ENCODE results near the gene CHRDL2.

CHRDL2 gene

DNA sequence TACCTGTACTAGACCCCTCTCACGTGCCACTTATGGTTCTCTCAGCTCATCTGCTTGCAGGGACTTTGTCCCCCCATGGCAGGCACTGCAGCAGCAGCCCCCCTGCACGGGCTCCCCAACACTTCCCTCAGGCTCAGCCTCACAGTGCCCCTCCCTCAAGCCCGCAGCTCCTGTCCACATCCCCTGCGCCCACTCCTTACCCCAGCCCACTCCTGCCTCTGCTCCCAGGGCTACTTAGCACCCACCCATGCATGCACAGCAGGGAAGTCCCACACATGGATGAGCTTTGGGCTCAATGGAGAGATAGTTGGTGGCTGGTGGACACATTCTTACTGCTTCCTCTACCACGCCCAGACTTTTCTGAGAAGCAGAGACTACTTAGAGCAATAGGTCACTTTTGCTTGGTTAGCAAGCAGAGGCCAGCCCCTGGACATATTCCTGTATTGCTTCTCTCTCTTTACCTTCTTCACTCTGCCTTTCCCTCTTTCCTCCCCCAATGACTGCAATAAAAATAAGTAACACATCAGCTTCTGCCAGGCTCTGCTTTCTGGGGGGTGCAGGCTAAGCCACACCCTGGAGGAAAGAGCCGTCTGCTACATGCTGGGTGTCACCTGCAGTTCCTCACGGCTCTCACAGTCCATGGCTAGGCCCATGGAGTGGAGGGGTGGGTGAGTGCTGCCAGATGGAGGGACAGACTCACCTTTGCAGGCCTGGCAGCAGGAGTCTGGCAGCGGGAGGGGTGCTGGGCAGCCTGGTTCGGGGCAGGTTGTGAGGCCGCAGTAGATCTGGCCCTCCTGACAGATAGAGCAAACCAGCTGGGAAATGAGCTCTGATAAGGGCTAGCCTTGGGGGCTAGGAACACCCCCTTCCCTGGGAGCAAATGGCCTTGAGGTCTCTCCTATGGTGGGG, 23.4 kb downstream of the CHRDL2 start:
- Histone ChIP-seq H3K27me3 (ENCODE audit: insufficient read depth, low read depth) (no peaks in the 10 kb centered on the region), H3K27ac (no peak overlapping the region), H3K9ac (no peak overlapping the region), H4K20me1 (ENCODE audit: insufficient read depth) (no peaks in the 10 kb centered on the region), H2AFZ (ENCODE audit: low read depth) (no peak overlapping the region), H3K36me3 (ENCODE audit: insufficient read depth) (no peaks in the 10 kb centered on the region), H3K4me2 (no peak overlapping the region), H3K4me3 (IDR thresholded peaks at IDR 0.05; ENCODE audit: insufficient read depth, low read depth, low read length) (no peak overlapping the region), H3K4me1 (ENCODE audit: low read depth, poor library complexity, severe bottlenecking) (no peaks in the 10 kb centered on the region), H3K79me2 (ENCODE audit: insufficient read depth, low read depth) (no peaks in the 10 kb centered on the region)
- TF ChIP-seq, protein P1, sequence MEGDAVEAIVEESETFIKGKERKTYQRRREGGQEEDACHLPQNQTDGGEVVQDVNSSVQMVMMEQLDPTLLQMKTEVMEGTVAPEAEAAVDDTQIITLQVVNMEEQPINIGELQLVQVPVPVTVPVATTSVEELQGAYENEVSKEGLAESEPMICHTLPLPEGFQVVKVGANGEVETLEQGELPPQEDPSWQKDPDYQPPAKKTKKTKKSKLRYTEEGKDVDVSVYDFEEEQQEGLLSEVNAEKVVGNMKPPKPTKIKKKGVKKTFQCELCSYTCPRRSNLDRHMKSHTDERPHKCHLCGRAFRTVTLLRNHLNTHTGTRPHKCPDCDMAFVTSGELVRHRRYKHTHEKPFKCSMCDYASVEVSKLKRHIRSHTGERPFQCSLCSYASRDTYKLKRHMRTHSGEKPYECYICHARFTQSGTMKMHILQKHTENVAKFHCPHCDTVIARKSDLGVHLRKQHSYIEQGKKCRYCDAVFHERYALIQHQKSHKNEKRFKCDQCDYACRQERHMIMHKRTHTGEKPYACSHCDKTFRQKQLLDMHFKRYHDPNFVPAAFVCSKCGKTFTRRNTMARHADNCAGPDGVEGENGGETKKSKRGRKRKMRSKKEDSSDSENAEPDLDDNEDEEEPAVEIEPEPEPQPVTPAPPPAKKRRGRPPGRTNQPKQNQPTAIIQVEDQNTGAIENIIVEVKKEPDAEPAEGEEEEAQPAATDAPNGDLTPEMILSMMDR (conservative IDR thresholded peaks at IDR 0.05; ENCODE audit: low read depth, low read length) = no peak

- H3K4me1 ChIP-seq (ENCODE audit: low read depth, poor library complexity, severe bottlenecking) = no peaks in the 10 kb centered on the region
- H4K20me1 ChIP-seq (ENCODE audit: insufficient read depth) = no peaks in the 10 kb centered on the region
- H3K27ac ChIP-seq = no peak overlapping the region
- no peak overlapping the region for H3K9ac ChIP-seq
- no peaks in the 10 kb centered on the region for H3K36me3 ChIP-seq (ENCODE audit: insufficient read depth)
- TF ChIP-seq, protein P1 (conservative IDR thresholded peaks at IDR 0.05; ENCODE audit: low read depth, low read length) = no peak
- no peaks in the 10 kb centered on the region for H3K27me3 ChIP-seq (ENCODE audit: insufficient read depth, low read depth)
- H2AFZ ChIP-seq (ENCODE audit: low read depth) = no peak overlapping the region
- H3K79me2 ChIP-seq (ENCODE audit: insufficient read depth, low read depth) = no peaks in the 10 kb centered on the region
- H3K4me2 ChIP-seq = no peak overlapping the region
- no peak overlapping the region for H3K4me3 ChIP-seq (IDR thresholded peaks at IDR 0.05; ENCODE audit: insufficient read depth, low read depth, low read length)
Observed at GRCh38 chr11:74707182-74707581, 24.0 kb downstream of the CHRDL2 start.

DNA sequence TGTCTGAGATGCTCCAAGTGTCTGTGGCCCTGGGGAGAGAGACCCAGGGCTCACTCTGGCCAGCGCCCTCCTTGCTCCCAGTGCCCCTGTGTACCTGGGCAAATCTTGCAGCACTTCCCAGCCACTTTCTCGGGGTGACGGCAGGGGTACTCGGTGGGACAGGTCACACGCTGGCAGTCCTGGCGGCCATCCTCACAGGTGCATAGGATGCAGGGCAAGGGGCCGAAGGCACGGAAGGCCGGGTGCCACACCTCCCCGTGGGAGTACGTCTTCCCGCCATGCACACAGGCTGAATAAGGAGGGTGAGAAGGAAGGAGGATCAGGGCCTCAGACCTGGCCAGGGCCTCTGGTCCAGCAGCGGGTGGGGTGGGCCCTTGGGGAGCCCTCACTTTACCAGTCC, 28.0 kb downstream of the CHRDL2 start:
- no peaks in the 10 kb centered on the region for H3K4me1 ChIP-seq (ENCODE audit: low read depth, poor library complexity, severe bottlenecking)
- H3K4me3 ChIP-seq (IDR thresholded peaks at IDR 0.05; ENCODE audit: insufficient read depth, low read depth, low read length) = no peak overlapping the region
- no peaks in the 10 kb centered on the region for H3K36me3 ChIP-seq (ENCODE audit: insufficient read depth)
- no peaks in the 10 kb centered on the region for H3K79me2 ChIP-seq (ENCODE audit: insufficient read depth, low read depth)
- TF ChIP-seq, protein P1 (conservative IDR thresholded peaks at IDR 0.05; ENCODE audit: low read depth, low read length) = no peak
- no peak overlapping the region for H3K27ac ChIP-seq
- H2AFZ ChIP-seq (ENCODE audit: low read depth) = no peak overlapping the region
- no peaks in the 10 kb centered on the region for H3K27me3 ChIP-seq (ENCODE audit: insufficient read depth, low read depth)
- no peak overlapping the region for H3K4me2 ChIP-seq
- no peak overlapping the region for H3K9ac ChIP-seq
- H4K20me1 ChIP-seq (ENCODE audit: insufficient read depth) = no peaks in the 10 kb centered on the region

- Histone ChIP-seq H3K4me1 (ENCODE audit: low read depth, poor library complexity, severe bottlenecking) (no peaks in the 10 kb centered on the region), H2AFZ (ENCODE audit: low read depth) (peak overlapping the region; percentile 53; the same call in 1 of the 2 replicates), H4K20me1 (ENCODE audit: insufficient read depth) (no peaks in the 10 kb centered on the region), H3K36me3 (ENCODE audit: insufficient read depth) (no peaks in the 10 kb centered on the region), H3K27me3 (ENCODE audit: insufficient read depth, low read depth) (no peaks in the 10 kb centered on the region), H3K27ac (no peak overlapping the region), H3K4me3 (IDR thresholded peaks at IDR 0.05; ENCODE audit: insufficient read depth, low read depth, low read length) (no peak overlapping the region), H3K79me2 (ENCODE audit: insufficient read depth, low read depth) (no peaks in the 10 kb centered on the region), H3K4me2 (no peak overlapping the region), H3K9ac (no peak overlapping the region)
- TF ChIP-seq, protein P1 (conservative IDR thresholded peaks at IDR 0.05; ENCODE audit: low read depth, low read length) = peak; percentile 92
Observed at GRCh38 chr11:74702383-74703007, 28.7 kb downstream of the CHRDL2 start.
